Measurements from ENCODE around the gene RNU5D-1. TPM values are rescaled to one million over a fixed set of nuclear protein-coding genes. Genes with fewer than 3 reads are reported as not detected.

RNU5D-1 gene
- total and polyA plus RNA-seq, 10 of the 15 experiments (the other 5 are each of a cell fraction or from before 2014, with no cell fraction given) = not detected

- intact Hi-C loops (cut with micrococcal nuclease; ENCODE audit: unreplicated experiment) = no loop called here
- FAIRE-seq (peak; percentile 94), ATAC-seq (peak; percentile 84), DNase-seq (ENCODE audit: low read depth, low spot score) (no peak)
- Histone ChIP-seq H2AFZ (ENCODE audit: control insufficient read depth, low read depth, low read length) (peak overlapping the region; percentile 57), H4K20me1 (ENCODE audit: control insufficient read depth, insufficient read depth) (no peaks in the 10 kb centered on the region), H3K4me2 (ENCODE audit: control insufficient read depth, insufficient read depth) (peak overlapping the region; percentile 7; the same call in 1 of the 2 replicates), H3K9me3 (replicated peaks; ENCODE audit: control insufficient read depth, insufficient read depth, low read length) (no peaks in the 10 kb centered on the region), H3K36me3 (ENCODE audit: control insufficient read depth in 2 of 2, insufficient read depth in 2 of 2, low read length in 1 of 2) (no peaks in the 10 kb centered on the region), H3K4me3 (peak overlapping the region; percentile 15; the same call in 1 of the 2 replicates), H3K79me2 (ENCODE audit: control insufficient read depth, insufficient read depth, low read length) (no peaks in the 10 kb centered on the region), H3K27ac (ENCODE audit: control insufficient read depth, insufficient read depth) (no peak overlapping the region), H3K4me1 (ENCODE audit: control insufficient read depth, insufficient read depth, low read length) (peaks cover 21% of the 10 kb centered on the region), H3K27me3 (replicated peaks in 1 of 2; ENCODE audit: control insufficient read depth in 2 of 2, insufficient read depth in 2 of 2, low read length in 1 of 2) (no peaks in the 10 kb centered on the region; a peak in 1 of 4 replicates), H3K9ac (ENCODE audit: control insufficient read depth, insufficient read depth, low read length) (no peak overlapping the region)
- ChIA-PET RAD21 (ENCODE audit: unreplicated experiment) (interaction anchor here (0.6 to 1.4 kb wide), 4 partner anchors 11 to 76 kb away, joined by 3 read pairs; no protein-coding TSS in a partner anchor), CTCF (interaction anchor here (0.8 to 2.8 kb wide), 9 partner anchors 10 to 136 kb away, joined by 3 to 12 read pairs (median 4); no protein-coding TSS in a partner anchor), POLR2A (no interaction called here), SMC1A (ENCODE audit: uncharacterized antibody, unreplicated experiment) (interaction anchor here (0.8 to 0.9 kb wide), 2 partner anchors 12 to 21 kb away, joined by 3 read pairs; no protein-coding TSS in a partner anchor)
- no TSS peak for BruUV-seq (replicated peaks)
- in situ Hi-C loops (cut with MboI) = no loop called here
- 30% methylated on average over 15 of the region's 15 CpGs for WGBS (ENCODE audit: insufficient coverage, insufficient replicate concordance, low lambda C conversion rate, missing lambda C conversion rate)
- TF ChIP-seq ZNF217 (IDR thresholded peaks at IDR 0.05) (no peak), FOXM1 (IDR thresholded peaks at IDR 0.05; ENCODE audit: low read depth, low read length) (no peak), SP1 (IDR thresholded peaks at IDR 0.05; ENCODE audit: low read depth, low read length) (no peak), EZH2 (IDR thresholded peaks at IDR 0.05; ENCODE audit: borderline replicate concordance, control insufficient read depth, low read depth, low read length) (no peak), RAD21 (IDR thresholded peaks at IDR 0.05; ENCODE audit: insufficient read depth, low read depth, low read length) (peak; percentile 73), GATAD2B (conservative IDR thresholded peaks at IDR 0.05; ENCODE audit: low read depth) (no peak), SRF (IDR thresholded peaks at IDR 0.05; ENCODE audit: low read depth in 2 of 2, low read length in 2 of 2) (no peak), ZNF622 (IDR thresholded peaks at IDR 0.05) (no peak), SIN3A (IDR thresholded peaks at IDR 0.05; ENCODE audit: low read depth, low read length) (no peak), NR2F1 (conservative IDR thresholded peaks at IDR 0.05) (no peak), YBX1 (IDR thresholded peaks at IDR 0.05) (no peak), ZBTB40 (IDR thresholded peaks at IDR 0.05; ENCODE audit: borderline replicate concordance) (no peak), SMAD1 (IDR thresholded peaks at IDR 0.05; ENCODE audit: low read depth, partially characterized antibody) (no peak), EGR1 (IDR thresholded peaks at IDR 0.05; ENCODE audit: borderline replicate concordance in 1 of 2, low read depth in 2 of 2, low read length in 2 of 2) (no peak), NR2C1 (IDR thresholded peaks at IDR 0.05) (no peak), JUND (IDR thresholded peaks at IDR 0.05; ENCODE audit: low read depth, low read length) (no peak), RELA (IDR thresholded peaks at IDR 0.05; ENCODE audit: borderline replicate concordance, partially characterized antibody) (no peak)
These were observed 22.8 kb downstream of the RNU5D-1 start for GRCh38 chr1:44707959-44708831.
